GM19351 (cell line): ENCODE measurements around the gene MACROD2.
"Not testable (repeated sequence)": the region's sequence is repeated elsewhere in the genome, so short reads cannot be mapped to it uniquely, and the experiment has no call there.

ENCODE experiments used
- ATAC-seq: cut with Tn5 transposase; IDR thresholded peaks from one replicate; pipeline ENCODE4 v1.9.1; 2021; ENCODE audit warnings: mild to moderate bottlenecking, moderate library complexity; ENCODE audit not compliant: unreplicated experiment

The MACROD2 gene

GRCh38 chr20:15113144-15113773 is 1117.9 kb downstream of the MACROD2 start:
- no peak for ATAC-seq

DNA sequence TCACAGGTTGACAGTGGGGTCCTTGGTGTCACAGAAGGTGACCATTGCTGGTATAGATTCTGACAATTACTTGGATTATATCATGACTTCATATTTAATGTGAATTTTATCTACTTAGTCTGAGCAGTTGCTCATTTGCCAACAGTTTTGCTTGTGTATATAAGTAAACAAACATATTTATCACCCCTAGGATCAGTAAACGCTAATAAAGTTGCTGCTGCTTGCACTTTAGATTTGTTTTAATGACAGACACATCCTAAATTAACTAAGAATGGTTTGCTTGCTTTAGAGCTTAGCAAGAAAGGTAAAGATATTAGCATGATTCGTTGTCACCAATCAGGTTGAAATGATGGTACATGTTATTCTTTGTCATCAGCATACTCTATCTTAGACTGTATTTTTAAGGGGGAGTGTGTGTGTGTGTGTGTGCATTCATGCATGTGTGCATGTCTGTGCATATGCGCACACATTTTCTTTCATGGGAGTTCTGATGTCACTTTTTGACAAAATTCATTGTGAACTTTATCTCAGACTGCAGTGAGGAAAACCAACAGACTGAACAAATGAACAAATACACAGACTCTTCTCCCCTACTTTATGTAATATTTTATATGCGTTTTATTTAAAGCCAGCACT is 1124.7 kb downstream of the MACROD2 start:
- ATAC-seq: no peak

- no peak for ATAC-seq
These were observed 1127.3 kb downstream of the MACROD2 start for GRCh38 chr20:15122613-15123012.

DNA sequence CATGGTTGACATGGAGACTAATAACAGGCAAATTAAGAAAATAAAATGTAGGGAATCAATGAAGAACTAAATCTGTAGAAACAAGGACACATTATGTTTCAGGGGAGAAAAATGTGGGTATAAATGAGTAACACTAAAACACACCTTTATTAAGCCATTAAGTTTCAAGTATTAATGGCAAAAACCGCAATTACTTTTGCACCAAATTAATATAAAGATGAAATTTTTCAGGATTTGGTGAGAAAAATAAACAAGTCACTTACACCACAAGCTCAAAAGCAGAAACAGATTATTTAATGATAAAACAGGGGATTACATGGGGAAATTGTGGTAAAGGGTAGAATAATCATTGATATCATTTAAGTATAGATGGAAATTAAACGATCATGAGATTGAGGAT is 1135.9 kb downstream of the MACROD2 start:
- no peak for ATAC-seq

DNA sequence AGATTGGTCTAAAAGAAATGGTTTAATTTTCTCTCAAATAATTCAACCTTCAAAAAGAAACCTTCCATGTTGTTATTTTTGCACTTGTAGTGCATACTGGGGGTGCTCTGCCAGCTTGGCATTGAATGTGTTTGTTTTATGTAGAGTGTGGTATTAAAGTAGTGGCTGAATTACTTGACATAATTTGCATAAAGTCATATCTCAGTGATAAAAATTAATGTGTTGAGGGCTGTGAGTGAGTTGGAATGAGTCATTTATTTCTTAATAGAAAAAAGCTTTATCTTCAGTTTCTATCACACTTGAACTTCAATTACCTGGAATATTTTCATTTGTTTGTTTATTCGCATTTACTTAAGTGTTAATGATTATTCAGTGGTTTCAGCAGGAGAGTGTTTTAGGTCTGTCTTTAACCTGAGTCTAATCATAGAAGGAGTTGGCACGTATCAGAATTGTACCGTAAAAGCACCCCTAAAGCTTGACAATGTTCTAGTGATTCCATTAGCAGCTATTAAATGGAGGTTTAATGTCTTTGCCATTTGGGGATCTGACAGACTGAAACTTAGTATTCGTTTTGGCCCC is 1143.3 kb downstream of the MACROD2 start:
- ATAC-seq: no peak

DNA sequence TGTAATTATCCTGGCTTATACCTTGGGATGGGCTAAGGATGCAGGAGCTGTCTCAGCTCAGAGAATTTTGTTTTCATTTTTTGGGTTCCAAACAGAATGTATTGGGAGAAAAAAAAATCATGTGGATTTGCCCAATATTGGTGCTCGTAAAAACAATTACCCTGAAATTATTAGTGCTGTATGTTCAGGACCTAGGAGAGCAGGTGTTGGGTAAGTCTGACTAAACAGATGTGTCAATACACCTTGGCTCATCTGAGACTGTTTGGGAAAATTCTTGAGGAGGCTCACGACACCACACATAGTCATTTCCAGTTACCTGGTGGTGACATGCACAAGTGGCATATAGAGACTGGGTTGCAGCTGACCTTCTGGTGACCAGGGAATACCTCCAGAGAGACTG is 1144.2 kb downstream of the MACROD2 start:
- ATAC-seq: no peak

DNA sequence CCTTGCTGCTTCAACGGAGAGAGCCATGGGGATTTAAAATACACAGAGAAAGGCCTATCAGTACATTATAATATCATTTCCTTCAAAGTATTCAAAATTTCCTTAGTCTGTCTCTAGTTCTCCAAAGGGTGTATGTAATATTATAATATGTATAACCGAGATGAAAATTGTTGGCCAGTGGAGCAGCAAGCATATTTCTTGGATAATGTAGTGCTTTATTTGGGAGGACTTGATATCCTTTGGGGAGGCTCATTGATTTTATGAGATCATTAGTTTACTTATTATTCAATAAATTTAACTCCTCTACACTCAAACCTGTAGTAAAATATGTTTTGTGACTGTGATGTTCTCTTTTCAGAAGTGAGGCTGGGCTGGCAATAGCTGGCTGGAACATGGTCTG is 1145.0 kb downstream of the MACROD2 start:
- ATAC-seq: no peak

GRCh38 chr20:15140940-15141339 is 1145.6 kb downstream of the MACROD2 start:
- ATAC-seq: not testable (repeated sequence)

DNA sequence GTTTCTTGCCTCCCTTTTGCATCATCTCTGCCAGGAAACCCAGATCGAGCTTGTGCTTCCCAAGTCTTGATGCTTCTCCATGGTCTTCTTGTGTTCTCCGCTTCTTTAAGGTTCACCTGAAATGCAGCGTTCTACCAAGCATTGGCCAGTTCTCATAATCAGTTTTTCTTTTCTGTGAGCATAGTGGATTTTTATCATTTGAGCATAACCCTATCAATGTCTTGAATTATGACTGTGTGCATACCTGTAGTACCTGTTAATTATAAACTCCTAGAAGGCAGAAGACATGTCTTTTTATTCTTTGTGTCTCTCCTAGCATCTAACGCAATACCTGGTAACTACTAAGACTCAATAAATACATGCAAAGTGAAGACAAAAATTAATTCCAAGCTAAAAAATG is 1146.5 kb downstream of the MACROD2 start:
- ATAC-seq: no peak

- ATAC-seq: no peak
These were observed 1148.2 kb downstream of the MACROD2 start for GRCh38 chr20:15143478-15143877.

GRCh38 chr20:15144916-15145315 is 1149.6 kb downstream of the MACROD2 start:
- no peak for ATAC-seq

DNA sequence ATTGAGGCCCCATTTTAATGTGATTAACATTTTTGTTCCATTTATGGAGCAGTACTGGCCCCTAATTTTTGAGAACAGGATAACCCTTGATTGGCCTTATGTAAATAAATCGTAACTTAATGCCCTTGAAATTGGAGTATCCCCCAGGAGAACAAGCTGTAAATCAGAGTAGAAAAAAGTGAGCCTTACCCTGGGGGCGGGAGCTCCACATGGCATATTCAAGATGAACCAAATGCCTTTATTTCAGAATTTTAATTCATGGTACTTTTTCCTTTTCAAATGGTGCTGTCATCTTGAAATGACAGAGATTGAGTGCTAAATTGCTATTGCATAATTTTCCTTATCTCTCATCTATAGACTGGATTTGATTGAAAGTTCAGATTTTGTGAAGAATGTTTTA is 1151.6 kb downstream of the MACROD2 start:
- no peak for ATAC-seq

- no peak for ATAC-seq
These were observed 1158.8 kb downstream of the MACROD2 start for GRCh38 chr20:15154070-15154469.

GRCh38 chr20:15155848-15156401 is 1160.6 kb downstream of the MACROD2 start:
- no peak for ATAC-seq

GRCh38 chr20:15158533-15158932 is 1163.2 kb downstream of the MACROD2 start:
- no peak for ATAC-seq

- peak; percentile 74 for ATAC-seq
These were observed 1166.8 kb downstream of the MACROD2 start for GRCh38 chr20:15162079-15162647.

DNA sequence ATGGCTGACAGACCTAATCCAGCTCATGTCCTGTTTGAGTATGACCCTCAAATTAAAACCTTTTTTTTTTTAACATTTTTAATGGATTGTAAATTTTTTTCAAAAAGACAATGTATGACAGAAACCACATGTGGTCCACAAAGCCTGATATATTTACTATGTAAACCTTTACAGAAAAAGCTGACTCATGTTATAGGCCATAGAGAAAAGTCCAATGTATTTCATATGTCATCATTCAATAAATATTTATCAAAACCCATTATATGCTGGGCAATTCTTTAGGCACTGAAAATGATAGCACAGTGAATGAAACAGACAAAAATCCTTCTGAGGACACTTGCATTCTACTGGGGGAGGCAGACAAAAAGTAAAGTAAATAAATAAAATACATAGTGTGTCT is 1168.3 kb downstream of the MACROD2 start:
- ATAC-seq: no peak

DNA sequence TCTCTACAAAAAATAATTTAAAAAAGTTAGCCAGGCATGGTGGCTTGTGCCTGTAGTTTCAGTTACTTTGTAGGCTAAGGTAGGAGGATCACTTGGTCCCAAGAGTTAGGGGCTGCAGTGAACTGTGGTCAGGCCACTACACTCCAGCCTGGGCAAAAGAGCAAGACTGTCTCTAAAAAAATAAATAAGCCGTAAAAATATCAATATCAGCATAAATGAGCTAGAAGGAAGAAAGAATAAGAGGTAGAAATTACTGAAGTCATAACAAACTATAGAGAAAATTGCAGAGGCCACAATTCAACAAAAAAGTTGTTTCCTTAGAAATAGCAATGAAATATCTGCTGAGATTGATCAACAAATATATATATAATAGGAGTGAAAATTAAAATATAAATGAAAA is 1169.4 kb downstream of the MACROD2 start:
- ATAC-seq: no peak

GRCh38 chr20:15166744-15167143 is 1171.4 kb downstream of the MACROD2 start:
- ATAC-seq: no peak

DNA sequence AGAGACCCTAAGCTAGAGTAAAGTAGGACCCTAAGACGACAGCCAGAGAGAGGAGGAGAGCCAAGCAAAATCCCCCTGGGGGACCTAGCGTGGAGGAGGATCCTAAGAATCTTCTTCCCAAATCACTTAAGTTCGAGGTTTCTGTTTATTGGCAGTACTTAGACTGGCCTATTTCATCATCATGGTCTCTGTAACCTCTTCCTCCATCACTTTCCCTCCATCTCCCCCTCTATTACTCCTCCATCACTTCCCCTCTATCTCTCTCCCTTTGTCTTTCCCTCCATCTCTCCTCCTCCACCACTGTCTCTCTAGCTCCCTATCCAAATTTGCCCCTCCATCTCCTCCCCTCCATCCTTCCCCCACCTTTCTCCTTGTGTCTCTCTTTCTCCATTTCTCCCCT is 1175.7 kb downstream of the MACROD2 start:
- no peak for ATAC-seq

DNA sequence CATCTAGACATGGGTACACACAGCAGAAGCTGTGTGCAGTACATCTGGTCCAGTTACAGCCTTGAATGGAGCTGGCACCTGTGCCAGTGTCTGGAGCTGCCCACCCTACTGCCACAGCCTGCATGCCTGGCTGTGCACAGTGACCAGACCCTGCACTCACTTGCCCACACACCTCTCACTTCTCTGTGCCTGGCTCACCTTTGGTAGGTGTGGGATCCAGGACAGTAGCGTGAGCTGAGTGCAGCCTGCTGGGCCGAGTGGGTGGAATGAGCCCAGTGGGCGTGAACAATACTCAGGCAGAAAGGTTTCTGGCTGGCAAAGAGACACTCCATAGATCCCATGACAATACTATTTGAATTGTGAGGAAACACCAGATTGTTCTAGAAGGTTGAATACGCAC is 1181.6 kb downstream of the MACROD2 start:
- ATAC-seq: no peak

GRCh38 chr20:15178581-15178980 is 1183.3 kb downstream of the MACROD2 start:
- ATAC-seq: no peak
